Germinal center (tissue), 1 donor: Measurements from ENCODE around the gene FAM168B.

Experiments used
- DNase-seq: peaks from one replicate; pipeline ENCODE4 v3.0.0; 2012; ENCODE audit warnings: mixed read lengths, low spot score

The FAM168B gene

GRCh38 chr2:131039908-131040660 is 53.2 kb downstream of the FAM168B start:
- peak; percentile 35 for DNase-seq

GRCh38 chr2:131039535-131039907 is 53.7 kb downstream of the FAM168B start:
- no peak for DNase-seq

- DNase-seq = no peak
These were observed 54.2 kb downstream of the FAM168B start for GRCh38 chr2:131039101-131039440.

- no peak for DNase-seq
These were observed 54.8 kb downstream of the FAM168B start for GRCh38 chr2:131038258-131039100.

GRCh38 chr2:131037398-131038257 is 55.6 kb downstream of the FAM168B start:
- DNase-seq = no peak

GRCh38 chr2:131036696-131037397 is 56.4 kb downstream of the FAM168B start:
- DNase-seq = no peak

GRCh38 chr2:131036269-131036668 is 57.0 kb downstream of the FAM168B start:
- no peak for DNase-seq

GRCh38 chr2:131035826-131036231 is 57.4 kb downstream of the FAM168B start:
- no peak for DNase-seq

- no peak for DNase-seq
These were observed 58.0 kb downstream of the FAM168B start for GRCh38 chr2:131035112-131035825.

- no peak for DNase-seq
These were observed 58.9 kb downstream of the FAM168B start for GRCh38 chr2:131034122-131035051.

- DNase-seq = no peak
These were observed 59.5 kb downstream of the FAM168B start for GRCh38 chr2:131033786-131034121.

GRCh38 chr2:131032393-131032836 is 60.8 kb downstream of the FAM168B start:
- DNase-seq = no peak

GRCh38 chr2:131031875-131032274 is 61.4 kb downstream of the FAM168B start:
- no peak for DNase-seq

GRCh38 chr2:131031431-131031841 is 61.8 kb downstream of the FAM168B start:
- DNase-seq = no peak

- no peak for DNase-seq
These were observed 62.7 kb downstream of the FAM168B start for GRCh38 chr2:131030478-131030971.

GRCh38 chr2:131029812-131030211 is 63.4 kb downstream of the FAM168B start:
- no peak for DNase-seq

- no peak for DNase-seq
These were observed 65.4 kb downstream of the FAM168B start for GRCh38 chr2:131027566-131028528.

- DNase-seq = no peak
These were observed 66.3 kb downstream of the FAM168B start for GRCh38 chr2:131026919-131027318.

- no peak for DNase-seq
These were observed 69.5 kb downstream of the FAM168B start for GRCh38 chr2:131023758-131024157.
